GM23248 (cell line): ENCODE measurements around the gene EIPR1.

ENCODE experiments used
- EZH2 ChIP-seq: fragments of 200-600 bp; sonication (generic); IDR thresholded peaks from 2 replicates; pipeline ENCODE4 v1.6.1; 2018; ENCODE audit warnings: antibody characterized with exemption, mild to moderate bottlenecking; ENCODE audit not compliant: insufficient read depth, poor library complexity, severe bottlenecking
- EZH2phosphoT487 ChIP-seq: fragments of 200-600 bp; sonication (generic); IDR thresholded peaks from 2 replicates; pipeline ENCODE4 v1.6.1; 2018; ENCODE audit warnings: antibody characterized with exemption, moderate library complexity, mild to moderate bottlenecking, low read depth; ENCODE audit not compliant: insufficient read depth

DNA sequence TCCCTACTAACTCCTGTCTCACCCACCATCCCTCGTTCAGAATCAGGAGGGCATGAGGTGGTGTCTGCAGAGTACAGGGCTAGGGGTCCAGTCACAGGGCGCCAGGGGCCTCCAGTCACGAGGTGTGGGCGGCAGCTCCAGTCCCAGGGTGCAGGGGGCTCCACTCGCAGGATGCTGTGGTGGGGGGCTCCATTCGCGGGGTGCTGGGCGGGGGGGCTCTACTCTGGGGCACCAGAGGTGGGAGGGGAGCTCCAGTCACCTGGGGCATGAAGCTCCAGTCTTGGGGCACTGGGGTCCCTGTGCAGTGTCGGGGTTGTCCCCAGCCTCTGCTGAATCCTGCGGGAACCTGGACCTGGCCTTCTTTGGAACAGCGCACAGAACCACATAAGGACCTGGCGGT lies 66.0 kb downstream of the EIPR1 start:
- TF ChIP-seq EZH2phosphoT487 (no peak), EZH2 (no peak)
